ENCODE data around the gene RAPGEF2.
"Not testable (repeated sequence)": the region's sequence is repeated elsewhere in the genome, so short reads cannot be mapped to it uniquely, and the experiment has no call there.

The RAPGEF2 gene

DNA sequence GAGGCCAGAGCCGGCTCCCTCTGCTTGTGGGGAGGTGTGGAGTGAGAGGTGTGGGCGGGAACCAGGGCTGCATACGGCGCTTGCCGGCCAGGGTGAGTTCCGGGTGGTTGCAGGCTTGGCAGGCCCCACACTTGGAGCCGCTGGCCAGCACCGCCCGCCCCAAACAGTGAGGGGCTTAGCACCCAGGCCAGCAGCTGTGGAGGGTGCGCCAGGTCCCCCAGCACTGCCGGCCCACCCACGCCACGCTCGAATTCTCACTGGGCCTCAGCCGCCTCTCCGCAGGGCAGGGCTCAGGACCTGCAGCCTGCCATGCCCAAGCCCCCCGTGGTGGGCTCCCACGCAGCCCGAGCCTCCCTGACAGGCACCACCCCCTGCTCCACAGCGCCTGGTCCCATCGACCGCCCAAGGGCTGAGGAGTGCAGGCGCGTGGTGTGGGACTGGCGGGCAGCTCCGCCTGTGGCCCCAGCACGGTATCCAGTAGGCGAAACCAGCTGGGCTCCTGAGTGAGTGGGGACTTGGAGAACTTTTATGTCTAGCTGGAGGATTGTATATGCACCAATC lies 275.3 kb downstream of the RAPGEF2 start:
- no peak for DNase-seq

- DNase-seq = not testable (repeated sequence)
Observed at GRCh38 chr4:159379064-159379463, 276.2 kb downstream of the RAPGEF2 start.

GRCh38 chr4:159379836-159380235 lies 277.0 kb downstream of the RAPGEF2 start:
- no peak for DNase-seq

DNA sequence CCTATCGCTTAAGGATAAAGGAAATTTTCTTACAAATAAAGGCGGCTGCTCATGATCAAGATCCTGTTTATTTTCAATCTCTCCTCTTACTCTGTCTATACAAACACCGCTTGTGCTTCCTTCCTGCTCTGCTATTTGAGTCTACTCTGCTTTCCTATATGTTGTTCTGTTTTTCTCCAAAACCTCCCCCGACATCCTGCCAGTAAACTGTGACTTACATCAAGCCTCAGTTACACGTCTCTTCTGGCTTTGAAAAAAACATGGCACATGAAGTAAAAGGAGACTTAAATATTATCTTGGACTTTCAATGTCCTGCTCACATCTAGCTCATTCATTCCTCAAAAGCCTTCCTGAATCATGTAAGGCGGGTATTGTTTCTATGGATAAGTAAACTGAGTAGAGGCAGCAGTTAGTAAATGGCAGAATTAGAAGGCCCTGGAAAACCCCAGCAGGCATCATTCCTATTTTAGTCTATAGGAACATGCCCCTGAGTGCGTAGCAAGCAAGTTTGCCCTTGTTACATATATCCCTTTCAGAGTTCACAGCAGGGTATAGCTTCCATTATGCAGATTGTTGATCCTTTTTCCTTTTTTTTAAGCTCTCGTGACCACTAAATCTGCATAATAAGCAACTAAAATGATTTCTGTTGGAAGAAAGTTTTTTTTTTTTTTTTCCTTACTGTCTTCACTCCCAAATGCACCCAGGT lies 280.1 kb downstream of the RAPGEF2 start:
- DNase-seq = no peak

DNA sequence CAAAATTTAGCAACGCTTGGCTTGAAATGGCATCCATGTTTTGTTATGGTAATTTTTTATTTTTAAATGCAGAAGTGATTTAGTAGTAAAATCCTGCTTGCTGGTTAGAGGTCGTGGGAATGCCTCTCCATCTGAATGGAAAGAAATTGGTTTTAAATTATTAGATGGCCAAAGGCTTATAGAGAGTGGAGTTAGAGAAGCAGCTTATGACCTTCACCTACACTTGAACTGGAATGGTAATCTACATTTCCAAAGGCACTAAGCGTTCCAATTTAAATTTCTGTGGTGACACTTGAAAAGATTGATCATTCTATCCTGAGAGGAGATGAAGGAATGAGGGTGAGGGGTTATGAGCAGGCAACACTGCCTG lies 280.7 kb downstream of the RAPGEF2 start:
- DNase-seq = no peak

DNA sequence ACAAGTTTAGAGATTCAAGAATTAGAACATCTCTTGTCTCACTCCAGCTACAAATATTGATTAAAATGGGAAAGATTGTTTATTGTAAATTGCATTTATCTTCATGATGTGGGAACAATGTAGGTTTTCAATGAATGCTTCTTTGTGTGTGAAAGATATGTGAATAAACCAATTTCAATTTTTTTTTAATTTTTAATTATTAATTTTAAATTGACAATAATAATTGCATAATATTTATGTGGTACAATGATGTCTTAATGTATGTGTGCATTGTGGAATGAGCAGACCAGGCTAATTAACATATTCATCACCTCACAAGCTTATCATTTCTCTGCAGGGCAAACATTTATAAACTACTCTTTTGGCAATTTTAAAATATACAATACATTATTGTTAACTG lies 281.1 kb downstream of the RAPGEF2 start:
- DNase-seq = no peak

DNA sequence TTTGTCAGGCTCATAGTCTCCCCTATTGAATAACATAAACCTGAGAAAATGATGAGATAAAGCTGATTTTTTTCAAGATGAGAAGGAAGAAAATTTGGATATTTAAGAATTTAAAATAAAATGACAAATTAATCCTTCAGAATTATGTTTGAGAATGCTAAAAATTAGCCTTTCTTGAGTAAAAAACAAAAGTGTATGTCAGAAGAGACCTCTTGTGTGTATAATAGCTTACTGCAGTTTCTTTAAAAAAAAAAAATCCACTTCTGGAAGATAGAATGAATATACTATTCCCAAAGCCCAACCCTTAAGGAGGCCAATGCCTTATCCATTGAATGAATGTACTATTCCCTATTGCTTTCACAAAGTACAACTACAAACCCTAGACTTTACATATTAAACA lies 281.8 kb downstream of the RAPGEF2 start:
- DNase-seq = no peak

DNA sequence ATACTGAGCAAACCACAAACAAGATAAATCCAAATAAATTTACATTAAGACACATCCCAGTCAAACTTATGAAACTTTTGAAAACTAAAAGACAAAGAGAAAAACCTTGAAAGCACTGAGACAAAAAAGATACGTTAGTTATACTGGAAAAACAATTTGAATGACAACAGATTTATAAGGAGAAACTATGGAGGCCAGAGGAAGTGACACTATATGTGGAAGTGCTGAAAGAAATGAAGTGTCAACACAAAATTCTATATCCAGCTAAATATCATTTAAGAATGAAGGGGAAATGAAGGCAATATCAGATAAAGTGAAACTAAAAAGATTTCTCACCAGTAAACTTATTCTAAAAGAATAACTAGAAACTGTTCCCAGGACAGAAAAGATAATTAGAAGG lies 283.7 kb downstream of the RAPGEF2 start:
- DNase-seq = no peak

- DNase-seq = no peak
Observed at GRCh38 chr4:159389756-159390155, 286.9 kb downstream of the RAPGEF2 start.

GRCh38 chr4:159390648-159391047 lies 287.8 kb downstream of the RAPGEF2 start:
- no peak for DNase-seq

DNA sequence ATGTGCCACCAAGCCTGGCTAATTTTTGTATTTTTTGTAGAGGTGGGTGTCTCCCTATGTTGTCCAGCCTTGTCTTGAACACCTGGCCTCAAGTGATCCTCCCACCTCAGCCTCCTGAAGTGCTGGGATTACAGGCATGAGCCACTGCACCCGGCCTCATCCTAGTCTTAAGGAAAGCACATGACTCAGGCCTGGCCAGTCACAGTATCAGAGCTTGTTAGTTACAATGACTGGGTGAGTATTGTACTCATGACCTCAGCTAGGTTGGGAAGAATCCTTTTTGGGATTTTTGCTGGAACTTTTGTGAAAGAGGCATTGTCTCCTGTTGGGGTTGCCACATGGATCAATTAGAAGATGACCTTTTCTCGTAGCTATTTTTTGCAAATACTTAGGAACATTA lies 292.8 kb downstream of the RAPGEF2 start:
- no peak for DNase-seq

- DNase-seq = no peak
Observed at GRCh38 chr4:159396151-159396550, 293.3 kb downstream of the RAPGEF2 start.

DNA sequence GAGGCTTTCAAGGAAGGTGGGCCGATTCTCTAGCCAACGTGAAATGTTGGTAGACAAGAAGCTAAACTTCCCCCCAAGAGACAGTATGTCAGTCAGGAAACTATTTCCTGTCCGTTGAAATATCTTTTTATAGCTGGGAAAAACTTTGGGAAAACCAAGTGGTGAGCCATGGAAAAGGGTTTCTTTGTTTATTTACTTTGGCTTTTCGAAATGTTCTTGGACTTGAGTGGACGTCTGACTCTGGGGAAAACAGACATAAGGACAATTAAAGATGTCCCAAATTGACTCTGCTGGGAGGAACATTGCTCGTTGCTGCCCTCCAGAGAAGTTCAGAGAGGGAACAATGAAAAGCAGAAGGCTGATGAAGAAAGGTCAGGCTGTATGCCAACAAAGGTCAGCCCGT lies 295.4 kb downstream of the RAPGEF2 start:
- DNase-seq = no peak

GRCh38 chr4:159400558-159401225 lies 297.8 kb downstream of the RAPGEF2 start:
- DNase-seq = no peak

GRCh38 chr4:159401226-159401712 lies 298.4 kb downstream of the RAPGEF2 start:
- DNase-seq = no peak

- no peak for DNase-seq
Observed at GRCh38 chr4:159401791-159402380, 299.0 kb downstream of the RAPGEF2 start.
